AG09319 (cell line): Measurements from ENCODE around the gene PALLD.
A peak's percentile ranks its signal among the peaks of the same experiment; 100 is the strongest.

ENCODE experiments used
- DNase-seq: peaks from one replicate; pipeline ENCODE4 v3.0.0-alpha.2; 2010; ENCODE audit warnings: low read depth; ENCODE audit errors: extremely low read depth
- CTCF ChIP-seq: IDR thresholded peaks from 2 replicates; pipeline ENCODE4 v1.5.1; 2011; ENCODE audit warnings: low read depth, mild to moderate bottlenecking, inconsistent platforms, low read length, moderate library complexity

Gene PALLD

GRCh38 chr4:168737806-168738172 is 240.9 kb downstream of the PALLD start:
- DNase-seq = peak; percentile 80
- TF ChIP-seq CTCF = no peak

- TF ChIP-seq CTCF = no peak
- no peak for DNase-seq
These were observed 243.0 kb downstream of the PALLD start for GRCh38 chr4:168739886-168740285.

GRCh38 chr4:168740691-168741090 is 243.8 kb downstream of the PALLD start:
- TF ChIP-seq CTCF = no peak
- no peak for DNase-seq

GRCh38 chr4:168741281-168742173 is 244.7 kb downstream of the PALLD start:
- DNase-seq = no peak
- TF ChIP-seq CTCF = no peak

- DNase-seq = no peak
- no peak for TF ChIP-seq CTCF
These were observed 246.3 kb downstream of the PALLD start for GRCh38 chr4:168743131-168743530.

GRCh38 chr4:168743601-168744000 is 246.7 kb downstream of the PALLD start:
- DNase-seq = no peak
- no peak for TF ChIP-seq CTCF

GRCh38 chr4:168744021-168744420 is 247.2 kb downstream of the PALLD start:
- DNase-seq = no peak
- no peak for TF ChIP-seq CTCF
